HG03520 (cell line): ENCODE measurements around the gene GPN1.
"Not testable (repeated sequence)": the region's sequence is repeated elsewhere in the genome, so short reads cannot be mapped to it uniquely, and the experiment has no call there.

Source experiments
- ATAC-seq: cut with Tn5 transposase; IDR thresholded peaks from one replicate; pipeline ENCODE4 v1.9.1; 2021; ENCODE audit warnings: mild to moderate bottlenecking, moderate library complexity; ENCODE audit not compliant: unreplicated experiment

The GPN1 gene

DNA sequence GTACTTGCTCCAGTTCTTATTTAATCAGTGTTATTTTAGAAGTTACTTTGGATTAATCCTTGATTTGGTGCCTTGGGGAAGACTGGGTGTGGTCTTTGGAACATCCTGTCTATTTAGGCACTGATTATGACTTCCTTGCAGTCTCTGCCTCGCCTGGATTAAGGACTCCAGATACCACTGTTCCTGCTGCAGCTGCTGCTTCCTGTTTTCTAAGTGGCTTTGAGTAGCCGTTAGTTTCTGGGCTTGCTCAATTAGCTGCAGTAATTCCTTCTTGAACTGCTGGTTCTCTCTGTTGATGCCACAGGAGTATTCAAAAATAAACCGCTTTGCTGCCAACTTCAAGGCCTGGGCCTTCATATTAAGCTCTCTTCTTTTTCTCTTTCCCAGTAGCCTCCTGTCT, 1.9 kb upstream of the GPN1 start:
- ATAC-seq: not testable (repeated sequence)

DNA sequence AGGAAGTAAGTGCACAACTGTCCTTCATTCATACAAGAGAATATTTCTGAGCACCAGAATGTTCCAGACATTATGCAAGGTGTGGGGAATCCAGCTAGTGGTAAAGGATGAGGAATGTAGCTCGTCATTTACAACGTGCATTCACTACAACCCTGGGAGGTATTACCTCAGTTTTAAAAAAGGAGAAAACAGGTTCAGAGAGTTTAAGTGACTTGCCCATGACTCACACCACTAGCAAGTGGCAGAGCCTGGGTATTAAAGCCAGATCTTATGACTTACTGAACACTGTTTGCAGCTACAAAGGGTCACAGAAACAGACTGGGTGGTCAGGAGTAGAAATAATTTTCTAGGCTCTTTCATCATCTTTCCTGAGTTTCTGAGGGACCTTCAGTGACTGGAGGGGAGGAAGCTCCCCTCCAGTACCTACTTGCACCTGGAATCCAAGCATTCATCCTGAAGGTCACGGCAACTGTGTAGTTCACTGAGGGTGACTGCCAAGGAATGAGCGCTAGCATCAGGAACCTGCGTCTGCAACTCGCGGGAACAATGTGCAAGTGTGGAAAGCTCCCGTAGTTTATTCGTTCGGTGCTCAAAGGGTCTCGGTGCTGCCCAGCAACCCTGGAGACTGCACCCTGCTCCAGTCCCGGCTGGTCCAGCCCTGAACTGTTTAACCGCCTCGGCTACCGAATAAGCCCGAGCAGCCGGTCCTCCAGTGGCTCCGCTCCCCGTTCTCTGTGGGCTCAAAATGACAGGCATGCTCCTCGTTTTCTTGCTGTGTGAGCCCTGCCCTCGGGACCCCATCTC, 685 bp upstream of the GPN1 start:
- ATAC-seq: peak; percentile 21

DNA sequence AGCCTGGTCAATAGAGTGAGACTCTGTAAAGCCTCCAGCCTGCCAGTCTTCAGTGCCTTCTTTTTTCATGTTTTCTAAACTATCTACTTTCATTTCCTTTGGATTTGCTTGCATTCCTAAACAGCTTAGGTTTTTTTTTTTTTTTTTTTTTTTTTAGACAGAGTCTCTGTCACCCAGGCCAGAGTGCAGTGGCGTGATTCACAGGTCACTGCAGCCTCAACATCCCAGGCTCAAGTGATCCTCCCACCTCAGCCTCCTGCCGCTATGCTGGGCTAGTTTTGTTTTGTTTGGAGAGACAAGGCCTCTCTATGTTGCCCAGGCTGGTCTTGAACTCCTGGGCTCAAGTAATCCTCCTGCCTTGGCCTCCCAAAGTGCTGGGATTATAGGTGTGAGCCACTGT, 1.4 kb downstream of the GPN1 start:
- ATAC-seq: not testable (repeated sequence)

DNA sequence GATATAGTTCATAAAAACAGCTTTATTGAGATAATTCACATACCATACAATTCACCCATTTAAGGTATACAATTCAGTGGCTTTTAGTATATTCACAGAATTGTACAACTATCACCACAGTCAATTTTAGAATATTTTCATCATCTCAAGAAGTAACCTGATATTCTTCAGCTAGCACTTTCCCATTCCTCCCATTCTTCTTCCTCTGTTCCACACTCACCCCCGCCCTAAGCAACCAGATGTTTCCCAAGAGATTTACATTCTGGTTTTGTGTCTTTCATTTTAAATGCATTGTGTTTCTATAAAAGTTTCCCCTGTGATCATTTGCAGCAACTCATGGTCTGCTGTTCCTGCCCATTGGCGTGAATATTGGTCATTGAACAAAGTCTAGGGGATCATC, 5.4 kb downstream of the GPN1 start:
- ATAC-seq: no peak

DNA sequence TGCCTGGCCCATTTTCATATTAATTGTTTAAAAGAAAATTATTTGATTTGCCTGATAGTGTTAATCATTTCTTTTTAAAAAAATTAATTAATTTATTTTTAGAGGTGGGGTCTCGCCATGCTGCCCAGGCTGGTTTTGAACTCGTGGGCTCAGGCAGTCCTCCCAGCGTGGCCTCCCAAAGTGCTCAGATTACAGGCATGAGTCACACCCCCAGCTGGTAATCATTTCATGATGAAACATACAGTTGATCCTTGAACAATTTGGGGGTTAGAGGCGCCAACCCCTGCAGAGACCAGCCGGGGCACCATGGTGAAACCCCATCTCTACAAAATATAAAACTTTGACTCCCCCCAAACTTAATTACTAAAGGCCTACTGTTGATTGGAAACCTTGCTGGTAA, 7.9 kb downstream of the GPN1 start:
- no peak for ATAC-seq

DNA sequence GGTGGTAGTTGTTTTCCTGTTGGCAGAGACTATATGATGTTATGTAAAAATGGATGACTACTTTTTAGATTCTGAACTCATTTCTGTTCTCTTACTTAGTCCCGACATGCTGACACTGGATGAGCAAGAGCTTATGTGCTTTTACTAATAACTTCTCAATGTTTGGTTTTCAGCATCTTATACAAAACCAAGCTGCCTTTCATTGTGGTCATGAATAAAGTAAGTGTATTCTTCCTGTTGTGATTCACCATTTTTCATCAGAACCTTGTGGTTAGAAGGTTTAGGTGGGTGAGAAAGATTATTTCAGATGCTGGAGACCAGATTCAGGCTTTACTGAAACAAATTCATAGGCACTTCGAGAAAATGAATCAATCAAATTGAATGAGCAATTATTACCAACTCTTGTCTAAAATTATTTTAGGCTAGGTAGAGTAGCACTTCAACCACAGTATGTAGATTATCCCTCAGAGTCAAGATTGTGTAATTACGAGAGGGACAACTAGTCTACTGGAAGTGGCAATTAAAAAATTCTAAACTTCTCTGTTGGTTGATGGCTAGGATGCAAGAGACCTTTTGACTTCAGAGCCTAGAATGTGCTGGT, 9.3 kb downstream of the GPN1 start:
- ATAC-seq: no peak

DNA sequence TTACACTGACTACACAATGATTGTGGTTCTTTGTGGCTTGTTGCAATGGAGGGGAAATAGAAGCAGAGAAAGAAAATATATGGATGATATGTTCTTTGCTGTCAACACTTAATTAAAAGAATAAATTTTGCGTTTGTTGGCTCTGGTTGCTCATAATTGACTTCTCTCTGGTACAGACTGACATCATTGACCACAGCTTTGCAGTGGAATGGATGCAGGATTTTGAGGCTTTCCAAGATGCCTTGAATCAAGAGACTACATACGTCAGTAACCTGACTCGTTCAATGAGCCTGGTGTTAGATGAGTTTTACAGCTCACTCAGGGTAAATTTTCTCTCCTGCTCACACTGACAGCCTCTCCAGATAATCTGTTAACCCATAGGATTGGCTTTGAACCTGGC, 9.9 kb downstream of the GPN1 start:
- no peak for ATAC-seq

DNA sequence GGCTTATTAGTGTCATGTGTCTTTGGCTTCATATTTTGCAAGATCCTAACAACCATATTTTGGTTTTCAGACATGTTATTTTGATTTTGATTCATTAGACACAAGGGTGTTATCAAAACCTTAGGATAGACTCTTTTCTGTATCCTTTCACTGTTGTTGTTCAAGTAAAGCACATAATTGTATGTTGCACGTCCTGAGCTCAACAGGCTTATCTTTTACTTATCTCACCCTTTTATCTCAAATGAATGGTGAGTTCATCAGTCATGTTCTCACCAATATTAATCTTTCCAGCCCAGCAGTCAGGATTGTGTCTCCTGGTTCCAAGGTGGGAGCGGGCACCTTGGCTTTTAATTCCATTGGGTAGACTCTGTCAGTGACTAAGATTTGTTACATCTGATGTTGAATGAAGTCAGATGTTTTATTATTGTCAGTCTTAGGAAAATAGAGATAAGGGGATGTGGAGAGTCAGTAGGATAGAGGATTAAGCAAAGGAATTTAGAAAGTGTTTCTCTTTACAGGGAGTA, 11.9 kb downstream of the GPN1 start:
- no peak for ATAC-seq

DNA sequence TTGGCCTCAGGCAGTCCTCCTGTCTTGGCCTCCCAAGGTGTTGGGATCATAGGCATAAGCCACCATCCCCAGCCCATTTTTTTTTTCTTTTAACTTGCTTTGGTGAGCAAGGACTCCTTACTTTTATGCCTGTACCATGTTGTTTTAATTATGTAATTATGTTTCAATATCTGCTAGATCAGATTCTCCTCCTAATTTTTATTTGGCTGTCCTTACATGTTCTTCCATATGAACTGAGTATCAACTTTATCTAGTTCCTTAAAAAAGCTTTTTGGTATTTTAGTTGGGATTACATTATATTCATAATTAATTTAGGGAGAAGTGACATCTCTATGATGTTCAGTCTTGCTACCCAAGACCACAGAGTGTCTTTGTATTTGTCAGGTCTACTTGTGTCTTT, 16.3 kb downstream of the GPN1 start:
- ATAC-seq: no peak

DNA sequence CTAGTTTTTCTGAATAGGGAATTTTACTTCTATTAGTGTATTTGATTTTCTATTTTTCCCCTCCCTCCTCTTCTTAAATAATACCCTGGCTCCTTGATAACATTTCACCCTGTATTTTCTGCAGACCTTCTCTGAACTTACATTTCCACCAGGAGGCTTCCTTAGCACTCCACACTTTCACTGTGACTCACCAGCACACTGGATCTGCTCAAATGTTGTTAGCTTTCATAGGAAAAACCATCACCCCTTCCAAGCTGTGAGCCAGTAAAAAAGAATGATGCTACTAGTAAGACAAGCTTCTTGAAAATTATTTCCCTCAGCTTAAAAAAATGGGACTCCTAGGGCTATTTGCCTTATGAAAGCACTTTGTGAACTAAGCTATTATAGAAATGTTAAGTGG, 18.4 kb downstream of the GPN1 start:
- ATAC-seq: no peak

DNA sequence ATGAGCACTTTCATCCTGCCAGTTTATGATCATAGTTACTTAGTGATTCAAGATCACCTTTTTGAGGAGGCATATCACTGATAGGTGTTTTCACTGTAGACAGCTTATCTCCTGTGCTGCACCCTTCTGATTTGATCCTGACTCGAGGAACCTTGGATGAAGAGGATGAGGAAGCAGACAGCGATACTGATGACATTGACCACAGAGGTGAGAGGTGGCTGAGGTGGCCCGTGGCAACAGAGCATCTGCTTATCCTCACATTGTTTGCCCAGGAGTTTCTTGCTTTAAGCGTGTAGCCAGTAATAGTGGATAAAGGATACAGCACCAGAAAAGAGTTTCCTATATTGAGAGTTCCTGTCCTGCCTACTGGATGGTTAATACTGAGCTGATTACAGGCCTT, 18.9 kb downstream of the GPN1 start:
- no peak for ATAC-seq

DNA sequence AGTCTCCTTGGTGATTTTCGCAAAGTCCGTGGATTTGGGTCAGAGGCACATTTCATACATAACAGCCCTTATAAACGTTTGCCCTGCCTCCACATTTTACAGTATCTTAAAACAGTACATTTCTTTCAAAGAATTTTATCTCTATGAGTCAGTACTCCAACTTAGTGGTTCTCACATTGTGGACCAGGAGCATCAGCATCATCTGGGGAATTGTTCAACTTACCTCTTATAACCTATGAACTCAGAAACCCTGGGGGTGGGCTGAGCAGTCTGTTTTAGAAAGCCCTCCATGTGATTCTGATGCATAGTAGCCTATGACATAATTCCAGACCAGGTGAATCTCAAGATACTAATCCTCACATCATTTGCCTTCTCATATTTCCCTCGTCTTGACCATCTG, 22.2 kb downstream of the GPN1 start:
- no peak for ATAC-seq

DNA sequence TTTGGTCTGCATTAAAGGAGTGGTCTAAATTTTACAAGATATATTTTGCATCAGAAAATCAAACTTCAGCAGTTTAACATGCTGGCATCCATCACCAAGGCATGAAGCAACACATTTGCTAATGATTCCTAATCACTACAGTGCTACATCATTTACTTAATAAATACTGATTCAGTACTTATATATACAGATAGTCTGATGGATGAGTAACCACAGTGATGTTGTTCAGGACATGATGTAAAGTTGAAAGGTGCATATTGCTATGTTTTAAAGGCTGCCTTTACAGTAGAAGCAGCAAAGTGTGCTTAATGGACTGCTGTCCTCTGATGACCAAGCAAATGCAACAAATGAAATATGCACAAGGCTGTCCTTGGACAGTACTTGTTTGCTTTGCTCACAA, 23.5 kb downstream of the GPN1 start:
- ATAC-seq: no peak

DNA sequence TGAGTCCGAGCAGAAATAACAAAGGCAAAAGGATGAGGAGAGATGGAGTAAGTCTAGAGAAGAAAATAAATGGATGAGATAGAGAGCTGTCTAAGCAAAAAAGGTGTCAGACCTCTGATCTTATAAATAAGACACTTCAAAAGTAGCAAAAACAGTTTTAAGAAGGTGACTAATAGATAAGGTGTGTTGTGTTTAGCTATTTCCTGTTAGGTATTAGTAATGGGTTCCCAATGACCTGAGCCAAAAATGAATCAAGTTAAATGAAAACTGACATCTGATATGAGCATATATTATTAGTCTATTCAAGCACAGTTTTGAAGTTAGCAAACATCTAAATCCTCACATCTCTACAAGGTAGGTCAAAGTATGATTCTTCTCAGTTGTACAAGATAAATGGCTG, 23.9 kb downstream of the GPN1 start:
- no peak for ATAC-seq

DNA sequence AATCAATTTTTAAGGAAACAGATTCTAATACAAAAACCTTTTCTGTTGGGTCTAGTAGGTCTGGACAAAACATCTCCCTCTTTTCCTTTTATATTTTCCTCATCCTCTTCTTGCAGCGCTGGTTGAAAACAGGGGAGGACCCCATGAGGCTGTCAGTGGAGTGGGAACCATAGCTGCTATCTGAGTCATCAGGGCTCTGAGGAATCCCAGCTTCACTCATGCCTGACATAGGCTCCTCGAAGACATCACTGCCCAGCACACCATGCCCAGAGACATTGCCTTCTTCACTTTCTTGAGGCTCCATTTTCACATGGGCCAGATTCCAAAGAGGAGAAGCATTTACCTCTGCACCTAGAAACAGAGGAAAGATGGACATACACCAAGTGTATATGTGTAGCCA, 24.5 kb downstream of the GPN1 start:
- no peak for ATAC-seq

DNA sequence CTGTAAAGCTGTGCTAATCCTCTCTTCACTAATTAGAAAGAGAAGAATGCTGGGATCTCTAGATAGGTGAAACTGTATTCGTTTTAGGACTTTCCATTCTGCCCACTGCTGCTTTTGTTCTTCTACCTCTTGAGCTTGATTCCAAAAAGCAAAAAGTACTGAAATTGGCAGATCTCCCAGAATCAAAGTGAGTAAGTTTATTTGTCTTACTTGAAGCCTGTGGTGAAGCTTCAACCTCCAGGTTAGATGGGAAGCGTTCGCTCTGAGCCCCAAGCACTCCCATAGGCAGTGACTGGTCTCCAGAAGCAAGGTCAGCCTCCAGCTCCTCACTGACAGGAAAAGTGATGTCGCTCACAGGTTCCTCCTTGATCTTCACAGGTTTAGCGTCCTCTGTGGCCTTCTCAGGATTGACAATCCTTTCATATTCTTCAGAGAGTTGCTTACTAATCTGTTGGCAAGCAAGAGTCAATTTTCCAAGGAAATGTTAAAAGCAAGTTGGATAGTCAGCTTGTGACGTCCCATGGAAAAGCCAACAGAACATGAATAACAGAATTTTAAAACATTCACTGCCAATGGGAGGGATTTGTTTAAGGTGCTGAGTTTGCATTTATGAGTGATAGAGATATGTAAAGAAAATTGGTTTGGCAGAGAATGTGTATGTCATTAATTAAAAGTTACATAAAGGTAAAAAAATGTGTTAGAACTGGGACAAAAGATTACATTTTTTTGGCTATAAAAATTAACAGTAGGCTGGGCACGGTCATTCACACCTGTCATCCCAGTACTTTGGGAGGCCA, 26.5 kb downstream of the GPN1 start:
- ATAC-seq: no peak

DNA sequence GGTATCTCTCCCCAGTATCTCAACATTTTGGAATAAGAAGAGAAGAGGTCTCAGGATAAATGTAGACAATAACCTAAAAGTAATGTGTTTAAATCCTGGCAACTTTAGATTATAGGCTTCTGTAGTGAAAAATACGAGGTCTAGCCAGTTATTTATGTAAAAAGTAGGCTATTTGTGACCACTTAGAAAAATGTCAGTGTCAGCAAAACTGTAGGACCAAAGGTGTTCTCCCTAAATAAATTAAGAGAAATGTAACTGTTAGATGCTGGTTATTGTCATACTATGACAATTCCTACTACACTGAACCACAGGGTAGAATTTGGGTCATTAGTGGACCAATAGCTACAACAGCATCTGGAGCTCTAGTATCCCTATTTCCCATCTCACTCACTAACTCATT, 32.5 kb downstream of the GPN1 start:
- ATAC-seq: no peak

DNA sequence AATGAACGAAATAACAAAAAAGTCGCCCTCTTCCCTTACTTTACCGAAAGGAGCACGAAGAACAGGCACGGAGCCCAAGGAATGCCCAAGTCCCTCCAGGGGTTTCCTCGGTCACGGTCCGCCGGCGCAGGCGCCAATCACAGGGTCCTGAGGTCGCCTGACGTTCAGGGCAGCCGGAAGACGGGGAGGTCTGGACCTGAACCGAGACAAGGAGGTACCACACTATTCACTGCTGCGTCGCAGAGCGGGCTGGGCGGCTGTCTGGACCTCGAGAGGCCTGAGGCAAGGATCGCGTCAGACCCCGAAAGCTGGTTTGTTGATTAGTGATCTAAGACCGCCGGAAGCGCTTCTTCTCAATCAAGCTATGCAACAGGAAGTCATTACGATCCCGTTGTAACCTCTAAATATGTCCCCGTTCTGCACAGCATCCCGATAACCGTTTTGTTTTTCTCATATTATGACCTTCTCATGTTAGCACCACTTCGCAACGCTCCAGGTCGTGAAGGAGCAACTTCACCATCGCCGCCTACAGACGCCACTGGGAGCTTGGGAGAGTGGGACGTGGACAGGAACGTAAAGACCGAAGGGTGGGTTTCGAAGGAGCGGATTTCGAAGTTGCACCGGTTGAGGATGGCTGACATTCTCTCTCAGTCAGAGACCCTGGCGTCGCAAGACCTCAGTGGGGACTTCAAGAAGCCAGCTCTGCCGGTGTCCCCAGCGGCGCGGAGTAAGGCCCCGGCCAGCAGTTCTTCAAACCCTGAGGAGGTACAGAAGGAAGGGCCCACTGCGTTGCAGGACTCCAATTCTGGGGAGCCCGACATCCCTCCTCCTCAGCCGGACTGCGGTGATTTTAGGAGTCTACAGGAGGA, 34.7 kb downstream of the GPN1 start, which contains the start of the genes SLC4A1AP and SUPT7L:
Gene SLC4A1AP, plus strand, starts transcription at position 605 of the 869 bp plus-strand sequence. Its CDS starts 26 bp downstream, at position 631.
Gene SUPT7L, minus strand, starts transcription at position 330 of the 869 bp plus-strand sequence. CDS start 1,422 bp downstream, outside the sequence.
- ATAC-seq: peak; percentile 68

DNA sequence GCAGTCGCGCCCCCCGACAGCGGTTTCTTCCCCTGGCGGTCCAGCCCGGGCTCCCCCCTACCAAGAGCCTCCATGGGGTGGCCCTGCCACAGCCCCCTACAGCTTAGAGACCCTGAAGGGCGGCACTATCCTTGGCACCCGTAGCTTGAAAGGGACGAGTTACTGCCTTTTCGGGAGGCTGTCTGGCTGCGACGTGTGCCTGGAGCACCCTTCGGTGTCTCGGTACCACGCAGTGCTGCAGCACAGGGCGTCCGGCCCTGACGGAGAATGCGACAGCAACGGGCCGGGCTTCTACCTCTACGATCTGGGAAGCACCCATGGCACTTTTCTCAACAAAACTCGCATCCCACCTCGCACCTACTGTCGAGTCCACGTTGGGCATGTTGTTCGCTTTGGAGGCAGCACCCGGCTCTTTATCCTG, 35.3 kb downstream of the GPN1 start:
- peak; percentile 13 for ATAC-seq

DNA sequence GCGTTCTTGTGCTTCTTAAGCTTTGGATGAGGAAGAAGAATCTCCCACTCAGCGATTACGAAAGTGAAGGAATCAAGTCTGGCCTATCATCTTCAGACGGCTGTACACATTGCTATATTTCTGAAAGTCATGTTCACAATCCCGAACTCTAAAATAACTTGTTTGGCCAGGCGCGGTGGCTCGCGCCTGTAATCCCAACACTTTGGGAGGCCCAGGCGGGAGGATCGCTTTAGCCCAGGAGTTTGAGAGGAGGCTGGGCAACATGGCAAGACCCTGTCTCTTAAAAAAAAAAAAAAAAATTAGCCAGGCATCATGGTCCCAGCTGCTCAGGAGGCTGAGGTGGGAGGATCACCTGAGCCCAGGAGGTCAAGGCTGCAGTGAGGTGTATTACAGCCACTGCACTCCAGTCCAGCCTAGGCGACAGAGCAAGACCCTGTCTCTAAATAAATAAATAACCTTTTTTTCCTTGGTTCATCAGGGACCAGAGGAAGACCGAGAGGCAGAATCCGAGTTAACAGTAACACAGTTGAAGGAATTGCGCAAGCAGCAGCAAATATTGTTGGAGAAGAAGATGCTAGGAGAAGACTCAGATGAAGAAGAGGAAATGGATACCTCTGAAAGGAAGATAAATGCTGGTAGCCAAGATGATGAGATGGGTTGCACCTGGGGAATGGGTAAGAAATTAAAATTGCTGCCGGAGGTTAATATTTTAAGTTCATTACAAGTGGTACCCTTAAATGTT, 35.9 kb downstream of the GPN1 start:
- no peak for ATAC-seq
